BJ (cell line): ENCODE data around the gene ASB15. TPM values are rescaled to one million over a fixed set of nuclear protein-coding genes. Genes with fewer than 3 reads are reported as not detected.
"Not testable (repeated sequence)": the region's sequence is repeated elsewhere in the genome, so short reads cannot be mapped to it uniquely, and the experiment has no call there.

Experiments
- CTCF ChIA-PET: fragments of 350-600 bp; formaldehyde crosslinking; extraction: SDS; loops from one replicate; lab custom pipeline; 2021; ENCODE audit warnings: antibody characterized with exemption, inconsistent platforms; lab: Yijun Ruan, JAX
- POLR2A ChIA-PET: fragments of 300-600 bp; sonication (Branson Sonifier 250); formaldehyde crosslinking; extraction: SDS; loops from one replicate; lab custom pipeline; 2021; ENCODE audit warnings: antibody characterized with exemption; lab: Charles Lee
- DNase-seq: peaks from one replicate; pipeline ENCODE4 v3.0.0-alpha.2; 2011; ENCODE audit warnings: low read depth
- H3K27me3 ChIP-seq: 2 replicates; pipeline ENCODE4 v1.6.0; 2011; ENCODE audit warnings: low read length; ENCODE audit not compliant: control insufficient read depth, insufficient read depth
- H3K36me3 ChIP-seq: 2 replicates; pipeline ENCODE4 v1.5.1; 2011; ENCODE audit warnings: low read length; ENCODE audit not compliant: control insufficient read depth, insufficient read depth
- H3K4me3 ChIP-seq: 2 replicates; pipeline ENCODE4 v1.5.1; 2011; ENCODE audit warnings: low read depth, mild to moderate bottlenecking, control low read depth, low read length
- polyA minus RNA-seq: library from RNA; depleted of rRNA, polyadenylated mRNA; stranded (reverse); fragments of >200 nt; gene quantifications from 2 replicates; pipeline ENCODE4 v1.2.3, GENCODE V29; 2011; rRNA and poly(A)+ RNA removed
- polyA plus RNA-seq: library from polyadenylated mRNA; depleted of rRNA; stranded (reverse); fragments of >200 nt; gene quantifications from 2 replicates; pipeline ENCODE4 v1.2.3, GENCODE V29; 2011; rRNA removed
- TF ChIP-seq, protein P1 (sequence below): IDR thresholded peaks from 2 replicates; pipeline ENCODE4 v1.5.1; 2011; ENCODE audit warnings: low read depth, mild to moderate bottlenecking, control low read depth, inconsistent platforms, low read length, moderate library complexity; ENCODE audit not compliant: insufficient read depth

The ASB15 gene
- polyA plus RNA-seq (not detected in 2 replicates), polyA minus RNA-seq (not detected in 2 replicates)

DNA sequence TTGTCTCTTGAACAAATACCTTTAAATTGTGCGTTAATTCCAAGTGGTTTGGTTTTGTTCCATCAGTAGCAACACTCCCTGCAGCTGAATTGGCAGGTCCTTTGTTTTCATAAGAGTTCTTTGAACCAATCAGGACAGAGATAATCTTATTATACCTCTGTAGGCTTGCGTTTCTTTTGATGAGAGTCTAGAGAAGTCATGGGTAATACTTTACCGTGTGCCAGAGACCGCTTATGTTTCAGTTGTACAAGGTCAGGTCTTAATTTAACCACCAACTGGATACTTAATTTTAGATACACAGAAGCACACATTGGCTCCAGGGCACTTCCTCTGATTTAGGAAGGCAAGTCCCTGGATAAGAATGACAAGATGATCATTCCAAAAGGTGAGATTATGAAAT, at the start of gene ASB15:
Gene ASB15, plus strand, starts transcription at position 292 of the 400 bp plus-strand sequence. CDS start 12,682 bp downstream, outside the sequence.
- no peak for DNase-seq
- Histone ChIP-seq H3K36me3 (no peaks in the 10 kb centered on the region), H3K4me3 (no peak within 1 kb of the TSS), H3K27me3 (no peaks in the 10 kb centered on the region)
- CTCF ChIA-PET = interaction anchor here (1.5 kb wide), 1 partner anchor 23 kb away, joined by 3 read pairs; no protein-coding TSS in a partner anchor
- POLR2A ChIA-PET = no interaction called here
- TF ChIP-seq, protein P1, sequence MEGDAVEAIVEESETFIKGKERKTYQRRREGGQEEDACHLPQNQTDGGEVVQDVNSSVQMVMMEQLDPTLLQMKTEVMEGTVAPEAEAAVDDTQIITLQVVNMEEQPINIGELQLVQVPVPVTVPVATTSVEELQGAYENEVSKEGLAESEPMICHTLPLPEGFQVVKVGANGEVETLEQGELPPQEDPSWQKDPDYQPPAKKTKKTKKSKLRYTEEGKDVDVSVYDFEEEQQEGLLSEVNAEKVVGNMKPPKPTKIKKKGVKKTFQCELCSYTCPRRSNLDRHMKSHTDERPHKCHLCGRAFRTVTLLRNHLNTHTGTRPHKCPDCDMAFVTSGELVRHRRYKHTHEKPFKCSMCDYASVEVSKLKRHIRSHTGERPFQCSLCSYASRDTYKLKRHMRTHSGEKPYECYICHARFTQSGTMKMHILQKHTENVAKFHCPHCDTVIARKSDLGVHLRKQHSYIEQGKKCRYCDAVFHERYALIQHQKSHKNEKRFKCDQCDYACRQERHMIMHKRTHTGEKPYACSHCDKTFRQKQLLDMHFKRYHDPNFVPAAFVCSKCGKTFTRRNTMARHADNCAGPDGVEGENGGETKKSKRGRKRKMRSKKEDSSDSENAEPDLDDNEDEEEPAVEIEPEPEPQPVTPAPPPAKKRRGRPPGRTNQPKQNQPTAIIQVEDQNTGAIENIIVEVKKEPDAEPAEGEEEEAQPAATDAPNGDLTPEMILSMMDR = no peak

DNA sequence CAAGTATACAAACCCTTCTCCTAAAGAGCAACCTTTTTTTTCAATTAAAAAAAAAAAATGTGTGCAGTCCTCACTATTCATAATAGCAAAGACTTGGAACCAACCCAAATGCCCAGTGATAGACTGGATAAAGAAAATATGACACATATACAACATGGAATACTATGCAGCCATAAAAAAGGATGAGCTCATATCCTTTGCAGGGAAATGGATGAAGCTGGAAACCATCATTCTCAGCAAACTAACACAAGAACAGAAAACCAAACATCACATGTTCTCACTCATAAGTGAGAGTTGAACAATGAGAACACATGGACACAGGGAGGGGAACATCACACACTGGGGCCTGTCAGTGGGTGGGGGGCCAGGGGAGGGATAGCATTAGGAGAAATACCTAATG, 49.5 kb upstream of the ASB15 start:
- CTCF ChIA-PET, POLR2A ChIA-PET, H3K27me3 ChIP-seq: not testable (repeated sequence)

DNA sequence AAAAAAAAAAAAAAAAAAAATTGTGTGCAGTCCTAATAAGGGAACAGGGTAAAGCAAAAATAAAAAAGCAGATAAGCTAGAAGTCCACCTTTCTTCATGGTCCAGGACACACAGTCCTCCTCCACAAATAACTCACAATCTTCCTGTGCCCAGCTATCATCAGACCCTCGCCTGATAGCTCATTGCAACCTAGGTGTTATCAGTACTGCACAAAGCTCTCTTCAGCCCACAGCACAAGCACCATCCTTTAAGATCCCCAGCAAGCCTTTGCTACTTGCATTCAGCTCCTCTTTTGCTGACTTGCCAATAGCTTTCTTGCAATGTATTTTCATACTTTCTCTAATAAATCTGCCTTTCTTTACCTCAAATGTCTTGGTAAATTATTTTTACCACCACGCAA, 49.0 kb upstream of the ASB15 start:
- DNase-seq = no peak
- Histone ChIP-seq H3K36me3 (peaks cover 3% of the 10 kb centered on the region), H3K27me3 (no peaks in the 10 kb centered on the region), H3K4me3 (no peak overlapping the region)
- ChIA-PET POLR2A (no interaction called here), CTCF (no interaction called here)
- TF ChIP-seq, protein P1 = no peak

More for the DNA sequence above, 49.5 kb upstream of the ASB15 start:
- not testable (repeated sequence) for H3K4me3 ChIP-seq, DNase-seq, H3K36me3 ChIP-seq

DNA sequence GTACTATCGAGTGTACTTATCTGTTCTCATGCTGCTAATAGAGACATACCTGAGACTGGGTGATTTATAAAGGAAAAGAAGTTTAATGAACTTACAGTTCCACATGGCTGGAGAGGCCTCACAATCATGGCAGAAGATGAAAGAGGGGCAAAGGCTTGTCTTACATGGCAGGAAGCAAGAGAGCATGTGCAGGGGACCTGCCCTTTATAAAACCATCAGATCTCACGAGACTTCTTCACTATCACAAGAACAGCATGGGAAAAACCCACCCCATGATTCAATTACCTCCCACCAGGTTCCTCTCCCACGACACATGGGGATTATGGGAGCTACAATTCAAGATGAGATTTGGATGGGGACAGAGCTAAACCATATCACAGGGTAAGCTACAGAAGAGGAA, 48.5 kb upstream of the ASB15 start:
- DNase-seq = no peak
- Histone ChIP-seq H3K36me3 (peaks cover 3% of the 10 kb centered on the region), H3K27me3 (no peaks in the 10 kb centered on the region), H3K4me3 (no peak overlapping the region)
- ChIA-PET POLR2A (no interaction called here), CTCF (no interaction called here)
- TF ChIP-seq, protein P1 = no peak

DNA sequence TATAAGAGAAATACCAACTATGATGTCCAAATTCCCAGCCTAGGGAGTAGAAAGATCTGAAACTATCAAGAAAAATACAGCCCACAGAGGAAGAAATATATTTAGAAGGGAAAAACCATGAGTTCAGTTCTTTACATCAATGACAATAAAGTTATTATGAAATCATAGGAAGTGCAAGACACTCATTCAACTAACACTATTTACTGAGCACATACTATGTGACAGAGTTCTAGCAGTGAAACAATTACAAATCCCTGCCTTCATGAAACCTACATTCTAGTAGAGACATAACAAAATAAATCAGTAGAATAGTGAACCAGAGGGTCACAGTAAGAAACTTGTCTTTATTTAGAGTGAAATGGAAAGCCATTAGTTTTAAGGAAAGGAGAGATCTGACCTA, 46.1 kb upstream of the ASB15 start:
- POLR2A ChIA-PET = no interaction called here

More for the DNA sequence above, 46.1 kb upstream of the ASB15 start:
- no peak for DNase-seq
- CTCF ChIA-PET = no interaction called here
- TF ChIP-seq, protein P1 = no peak
- no peak overlapping the region for H3K4me3 ChIP-seq
- no peaks in the 10 kb centered on the region for H3K27me3 ChIP-seq
- no peaks in the 10 kb centered on the region; the same call in 1 of the 2 replicates for H3K36me3 ChIP-seq
